H9 (cell line): ENCODE data around the gene CXCR4. TPM values are rescaled to one million over a fixed set of nuclear protein-coding genes. Genes with fewer than 3 reads are reported as not detected.

Source experiments
- DNase-seq: peaks from one replicate; pipeline ENCODE4 v3.0.0-alpha.2; 2017
- H2AFZ ChIP-seq: one replicate; pipeline ENCODE4 v1.6.1; 2013; ENCODE audit warnings: mild to moderate bottlenecking, low read length, control low read depth, moderate library complexity
- H2AK5ac ChIP-seq: 2 replicates; pipeline ENCODE4 v1.6.1; 2013; ENCODE audit warnings: low read length, control low read depth, mixed read lengths; ENCODE audit not compliant: insufficient read length
- H2BK120ac ChIP-seq: one replicate; pipeline ENCODE4 v1.6.1; 2013; ENCODE audit warnings: low read depth, mild to moderate bottlenecking, low read length, control low read depth, inconsistent platforms; ENCODE audit not compliant: poor library complexity, severe bottlenecking
- H2BK12ac ChIP-seq: 2 replicates; pipeline ENCODE4 v1.6.1; 2013; ENCODE audit warnings: low read length, control low read depth, mixed read lengths, low read depth; ENCODE audit not compliant: insufficient read length
- H2BK15ac ChIP-seq: 2 replicates; pipeline ENCODE4 v1.6.1; 2013; ENCODE audit warnings: low read depth, low read length, control low read depth
- H2BK20ac ChIP-seq: one replicate; pipeline ENCODE4 v1.6.1; 2013; ENCODE audit warnings: low read depth, mild to moderate bottlenecking, low read length, control low read depth, inconsistent platforms; ENCODE audit not compliant: poor library complexity, severe bottlenecking
- H2BK5ac ChIP-seq: 2 replicates; pipeline ENCODE4 v1.6.1; 2013; ENCODE audit warnings: low read length, control low read depth, mixed read lengths; ENCODE audit not compliant: insufficient read length
- H3K14ac ChIP-seq: 2 replicates; pipeline ENCODE4 v1.6.1; 2013; ENCODE audit warnings: low read length, control low read depth; ENCODE audit not compliant: insufficient read depth
- H3K18ac ChIP-seq: 2 replicates; pipeline ENCODE4 v1.6.1; 2013; ENCODE audit warnings: low read depth, mild to moderate bottlenecking, mixed read lengths, low read length, control low read depth; ENCODE audit not compliant: insufficient read length
- H3K23ac ChIP-seq: 2 replicates; pipeline ENCODE4 v1.6.1; 2013; ENCODE audit warnings: low read length, control low read depth, mixed read lengths, low read depth; ENCODE audit not compliant: insufficient read length
- H3K23me2 ChIP-seq: 2 replicates; pipeline ENCODE4 v1.6.1; 2013; ENCODE audit warnings: low read depth, mild to moderate bottlenecking, mixed read lengths, low read length, control low read depth; ENCODE audit not compliant: insufficient read length, poor library complexity, severe bottlenecking
- H3K27ac ChIP-seq: 2 replicates; pipeline ENCODE4 v1.5.1; 2013; ENCODE audit warnings: low read length, control low read depth, mixed read lengths, low read depth; ENCODE audit not compliant: insufficient read length
- H3K27me3 ChIP-seq: 2 replicates; pipeline ENCODE4 v1.6.1; 2013; ENCODE audit warnings: low read length, control low read depth, inconsistent platforms; ENCODE audit not compliant: insufficient read depth
- H3K4ac ChIP-seq: 2 replicates; pipeline ENCODE4 v1.6.1; 2013; ENCODE audit warnings: low read depth, mild to moderate bottlenecking, control low read depth, inconsistent platforms, low read length, moderate library complexity
- H3K4me1 ChIP-seq: 2 replicates; pipeline ENCODE4 v1.6.1; 2013; ENCODE audit warnings: low read length, control low read depth, inconsistent platforms; ENCODE audit not compliant: insufficient read depth
- H3K4me2 ChIP-seq: 2 replicates; pipeline ENCODE4 v1.6.1; 2013; ENCODE audit warnings: low read length, control low read depth, mixed read lengths; ENCODE audit not compliant: insufficient read length, insufficient read depth
- H3K56ac ChIP-seq: 2 replicates; pipeline ENCODE4 v1.6.1; 2013; ENCODE audit warnings: low read depth, mild to moderate bottlenecking, mixed read lengths, low read length, control low read depth; ENCODE audit not compliant: insufficient read length
- H3K79me1 ChIP-seq: 2 replicates; pipeline ENCODE4 v1.6.1; 2013; ENCODE audit warnings: low read depth, mild to moderate bottlenecking, moderate library complexity, low read length, control low read depth, inconsistent platforms; ENCODE audit not compliant: insufficient read depth, poor library complexity, severe bottlenecking
- H3K79me2 ChIP-seq: 2 replicates; pipeline ENCODE4 v1.6.1; 2013; ENCODE audit warnings: low read length, control low read depth, inconsistent platforms; ENCODE audit not compliant: insufficient read depth
- H3K9ac ChIP-seq: 2 replicates; pipeline ENCODE4 v1.6.1; 2013; ENCODE audit warnings: low read length, control low read depth, mixed read lengths; ENCODE audit not compliant: insufficient read length; ENCODE audit errors: extremely low read depth
- H3K9me3 ChIP-seq: one replicate; pipeline ENCODE4 v1.6.1; 2013; ENCODE audit warnings: low read depth, low read length, inconsistent platforms; ENCODE audit not compliant: control insufficient read depth
- H3T11ph ChIP-seq: one replicate; pipeline ENCODE4 v1.6.1; 2013; ENCODE audit warnings: mild to moderate bottlenecking, low read length, control low read depth, inconsistent platforms
- H4K20me1 ChIP-seq: one replicate; pipeline ENCODE4 v1.6.1; 2013; ENCODE audit not compliant: control insufficient read depth, insufficient read length, insufficient read depth
- H4K5ac ChIP-seq: 2 replicates; pipeline ENCODE4 v1.6.1; 2013; ENCODE audit warnings: low read depth, mild to moderate bottlenecking, mixed read lengths, low read length, control low read depth; ENCODE audit not compliant: insufficient read length
- H4K8ac ChIP-seq: replicated peaks from 2 replicates; pipeline ENCODE4 v1.6.1; 2013; ENCODE audit warnings: low read length, control low read depth, mixed read lengths, low read depth; ENCODE audit not compliant: insufficient read length
- H4K91ac ChIP-seq: 2 replicates; pipeline ENCODE4 v1.6.1; 2013; ENCODE audit warnings: low read depth, mild to moderate bottlenecking, moderate library complexity, mixed read lengths, low read length, control low read depth; ENCODE audit not compliant: insufficient read length
- H3K27ac Mint-ChIP-seq, 3 experiments: 2 replicates in 2 of 3; 3 replicates in 1 of 3; pipeline ENCODE4 v1.8.0; 2020 to 2021; ENCODE audit warnings: mixed read lengths in 3 of 3, mild to moderate bottlenecking in 1 of 3, moderate library complexity in 1 of 3
- H3K27me3 Mint-ChIP-seq: 2 replicates; pipeline ENCODE4 v1.8.0; 2021; ENCODE audit warnings: low read depth, mild to moderate bottlenecking, moderate library complexity, mixed read lengths
- H3K36me3 Mint-ChIP-seq, 3 experiments: 2 replicates in 2 of 3; 3 replicates in 1 of 3; pipeline ENCODE4 v1.8.0; 2020 to 2021; ENCODE audit warnings: low read depth in 3 of 3, mixed read lengths in 3 of 3; ENCODE audit not compliant: insufficient read depth in 1 of 3
- H3K4me1 Mint-ChIP-seq, 2 experiments: 2 replicates each; pipeline ENCODE4 v1.8.0; 2020; ENCODE audit warnings: mixed read lengths in 2 of 2
- H3K4me3 Mint-ChIP-seq, 2 experiments: 2 replicates in 1 of 2; 3 replicates in 1 of 2; pipeline ENCODE4 v1.8.0; 2020 to 2021; ENCODE audit warnings: mild to moderate bottlenecking in 2 of 2, mixed read lengths in 2 of 2, moderate library complexity in 1 of 2
- H3K9me3 Mint-ChIP-seq, 2 experiments: 2 replicates in 1 of 2; 3 replicates in 1 of 2; pipeline ENCODE4 v1.8.0; 2020; ENCODE audit warnings: mild to moderate bottlenecking in 2 of 2, mixed read lengths in 2 of 2, moderate library complexity in 1 of 2
- WGBS: extraction: QIAGEN DNeasy Blood & Tissue Kit; methylation state at CpG from one replicate; pipeline ENCODE4 v1.1.7; 2013; ENCODE audit warnings: missing lambda C conversion rate, low lambda C conversion rate, mixed read lengths; ENCODE audit not compliant: insufficient read length; ENCODE audit errors: extremely low coverage; 5-methylcytosine and 5-hydroxymethylcytosine counted together
- total RNA-seq: library from RNA; stranded (reverse); gene quantifications from 2 replicates; pipeline ENCODE4 v1.2.1, GENCODE V29; 2021
- TF ChIP-seq, protein P1 (sequence below): fragments of 200-600 bp; sonication (generic); conservative IDR thresholded peaks from 3 replicates; pipeline ENCODE4 v1.8.0; 2021; ENCODE audit warnings: antibody characterized with exemption, mild to moderate bottlenecking

Gene CXCR4
- total RNA-seq, 1 experiment from 2014 or later = 1.0 TPM

DNA sequence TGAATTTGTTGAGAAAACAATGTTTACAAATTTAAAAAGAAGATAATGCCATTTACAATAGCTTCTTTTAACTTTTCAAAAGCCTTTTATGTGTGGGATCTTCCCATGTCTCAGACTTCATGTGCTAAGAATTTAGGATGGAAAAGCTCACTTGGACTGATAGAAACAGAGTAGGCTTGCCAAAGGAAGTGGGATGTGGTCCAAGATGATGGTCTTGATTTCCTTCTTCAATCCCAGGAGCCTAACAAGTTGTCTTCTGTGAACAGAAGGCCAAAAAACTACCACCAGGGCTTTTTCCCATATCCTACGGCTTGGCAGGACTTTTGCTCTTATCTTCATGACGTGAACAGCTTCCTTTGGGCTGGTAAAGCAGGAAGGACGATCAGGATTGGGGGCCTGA is 9.5 kb downstream of the CXCR4 start:
- H3K27me3 Mint-ChIP-seq = peaks cover 2% of the 10 kb centered on the region
- no CpG with 5 or more reads among the region's 3 CpGs for WGBS
- Histone ChIP-seq H3K4me1 (no peaks in the 10 kb centered on the region), H3K56ac (no peak overlapping the region), H2BK15ac (no peak overlapping the region), H3K27ac (no peak overlapping the region), H2AK5ac (no peak overlapping the region), H3K9ac (no peak overlapping the region), H3K79me1 (no peaks in the 10 kb centered on the region), H2BK20ac (no peak overlapping the region), H3K23ac (no peak overlapping the region), H3K79me2 (no peaks in the 10 kb centered on the region), H2BK5ac (no peak overlapping the region), H3K18ac (no peak overlapping the region), H3K14ac (no peak overlapping the region), H3T11ph (no peak overlapping the region), H4K5ac (no peak overlapping the region), H2AFZ (no peak overlapping the region), H3K4ac (no peak overlapping the region), H4K8ac (no peak overlapping the region), H4K20me1 (no peaks in the 10 kb centered on the region), H3K4me2 (no peak overlapping the region), H3K23me2 (no peaks in the 10 kb centered on the region), H4K91ac (no peak overlapping the region), H2BK12ac (no peak overlapping the region), H3K27me3 (no peaks in the 10 kb centered on the region), H2BK120ac (no peak overlapping the region), H3K9me3 (no peaks in the 10 kb centered on the region)
- no peaks in the 10 kb centered on the region for H3K36me3 Mint-ChIP-seq
- no peak overlapping the region for H3K4me3 Mint-ChIP-seq
- H3K4me1 Mint-ChIP-seq = peaks cover 6 to 8% of the 10 kb centered on the region in 2 experiments
- H3K9me3 Mint-ChIP-seq = no peaks in the 10 kb centered on the region
- no peak for DNase-seq
- TF ChIP-seq, protein P1, sequence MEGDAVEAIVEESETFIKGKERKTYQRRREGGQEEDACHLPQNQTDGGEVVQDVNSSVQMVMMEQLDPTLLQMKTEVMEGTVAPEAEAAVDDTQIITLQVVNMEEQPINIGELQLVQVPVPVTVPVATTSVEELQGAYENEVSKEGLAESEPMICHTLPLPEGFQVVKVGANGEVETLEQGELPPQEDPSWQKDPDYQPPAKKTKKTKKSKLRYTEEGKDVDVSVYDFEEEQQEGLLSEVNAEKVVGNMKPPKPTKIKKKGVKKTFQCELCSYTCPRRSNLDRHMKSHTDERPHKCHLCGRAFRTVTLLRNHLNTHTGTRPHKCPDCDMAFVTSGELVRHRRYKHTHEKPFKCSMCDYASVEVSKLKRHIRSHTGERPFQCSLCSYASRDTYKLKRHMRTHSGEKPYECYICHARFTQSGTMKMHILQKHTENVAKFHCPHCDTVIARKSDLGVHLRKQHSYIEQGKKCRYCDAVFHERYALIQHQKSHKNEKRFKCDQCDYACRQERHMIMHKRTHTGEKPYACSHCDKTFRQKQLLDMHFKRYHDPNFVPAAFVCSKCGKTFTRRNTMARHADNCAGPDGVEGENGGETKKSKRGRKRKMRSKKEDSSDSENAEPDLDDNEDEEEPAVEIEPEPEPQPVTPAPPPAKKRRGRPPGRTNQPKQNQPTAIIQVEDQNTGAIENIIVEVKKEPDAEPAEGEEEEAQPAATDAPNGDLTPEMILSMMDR = no peak
- H3K27ac Mint-ChIP-seq = peak overlapping the region in 1 of 3 experiments; percentile 81; a peak in 1 of 7 replicates
